Stimulated activated CD4-positive, alpha-beta T cell treated with anti-CD3 and anti-CD28 coated beads, Interleukin-12 subunit alpha, Interleukin-12 subunit beta, amount 100 ng/mL, for 4 hours (primary cell): ENCODE data around the gene PDZD2.
"Not testable (repeated sequence)": the region's sequence is repeated elsewhere in the genome, so short reads cannot be mapped to it uniquely, and the experiment has no call there.

Experiments used
- DNase-seq: peaks from one replicate; pipeline ENCODE4 v3.0.0-alpha.2; 2020

The PDZD2 gene

GRCh38 chr5:31939151-31939550 lies 300.2 kb downstream of the PDZD2 start:
- no peak for DNase-seq

- no peak for DNase-seq
Observed at GRCh38 chr5:31941151-31941755, 302.3 kb downstream of the PDZD2 start.

- DNase-seq, result no peak
Observed at GRCh38 chr5:31942546-31942945, 303.6 kb downstream of the PDZD2 start.

- no peak for DNase-seq
Observed at GRCh38 chr5:31944684-31945445, 305.9 kb downstream of the PDZD2 start.

- no peak for DNase-seq
Observed at GRCh38 chr5:31948006-31948405, 309.1 kb downstream of the PDZD2 start.

- no peak for DNase-seq
Observed at GRCh38 chr5:31952067-31952466, 313.1 kb downstream of the PDZD2 start.

GRCh38 chr5:31954091-31954490 lies 315.2 kb downstream of the PDZD2 start:
- DNase-seq, result no peak

GRCh38 chr5:31957151-31957550 lies 318.2 kb downstream of the PDZD2 start:
- DNase-seq, result no peak

GRCh38 chr5:31962351-31962751 lies 323.4 kb downstream of the PDZD2 start:
- DNase-seq, result no peak

- no peak for DNase-seq
Observed at GRCh38 chr5:31962871-31963307, 324.0 kb downstream of the PDZD2 start.

- no peak for DNase-seq
Observed at GRCh38 chr5:31963358-31964006, 324.6 kb downstream of the PDZD2 start.

GRCh38 chr5:31964007-31964360 lies 325.1 kb downstream of the PDZD2 start:
- DNase-seq, result no peak

GRCh38 chr5:31965227-31965626 lies 326.3 kb downstream of the PDZD2 start:
- no peak for DNase-seq

GRCh38 chr5:31966936-31967335 lies 328.0 kb downstream of the PDZD2 start:
- no peak for DNase-seq

GRCh38 chr5:31967461-31967860 lies 328.5 kb downstream of the PDZD2 start:
- no peak for DNase-seq

GRCh38 chr5:31972558-31972957 lies 333.6 kb downstream of the PDZD2 start:
- DNase-seq, result no peak

GRCh38 chr5:31975189-31975612 lies 336.3 kb downstream of the PDZD2 start:
- DNase-seq, result not testable (repeated sequence)

GRCh38 chr5:31976169-31976568 lies 337.2 kb downstream of the PDZD2 start:
- no peak for DNase-seq

- DNase-seq, result no peak
Observed at GRCh38 chr5:31981361-31981945, 342.5 kb downstream of the PDZD2 start.

GRCh38 chr5:31982027-31982426 lies 343.1 kb downstream of the PDZD2 start:
- no peak for DNase-seq

GRCh38 chr5:31982621-31983020 lies 343.7 kb downstream of the PDZD2 start:
- no peak for DNase-seq

- no peak for DNase-seq
Observed at GRCh38 chr5:31983851-31984250, 344.9 kb downstream of the PDZD2 start.

GRCh38 chr5:31984691-31985090 lies 345.8 kb downstream of the PDZD2 start:
- DNase-seq, result no peak

GRCh38 chr5:31986101-31986500 lies 347.2 kb downstream of the PDZD2 start:
- no peak for DNase-seq
